NCI-H748 treated with DMSO at 0.1 percent for 48 hours (cell line): ENCODE data around the gene LYZL2.
"Not testable (repeated sequence)": the region's sequence is repeated elsewhere in the genome, so short reads cannot be mapped to it uniquely, and the experiment has no call there.

ENCODE experiments used
- DNase-seq: peaks from one replicate; lab custom pipeline; 2025; lab: John Stamatoyannopoulos, UW

The LYZL2 gene

GRCh38 chr10:30639946-30640786, 10.6 kb upstream of the LYZL2 start:
- peak; percentile 2 for DNase-seq

- DNase-seq = no peak
These were observed 8.4 kb upstream of the LYZL2 start for GRCh38 chr10:30637881-30638467.

GRCh38 chr10:30631188-30631587, 1.6 kb upstream of the LYZL2 start:
- no peak for DNase-seq

GRCh38 chr10:30630571-30630970, 1.0 kb upstream of the LYZL2 start:
- no peak for DNase-seq

DNA sequence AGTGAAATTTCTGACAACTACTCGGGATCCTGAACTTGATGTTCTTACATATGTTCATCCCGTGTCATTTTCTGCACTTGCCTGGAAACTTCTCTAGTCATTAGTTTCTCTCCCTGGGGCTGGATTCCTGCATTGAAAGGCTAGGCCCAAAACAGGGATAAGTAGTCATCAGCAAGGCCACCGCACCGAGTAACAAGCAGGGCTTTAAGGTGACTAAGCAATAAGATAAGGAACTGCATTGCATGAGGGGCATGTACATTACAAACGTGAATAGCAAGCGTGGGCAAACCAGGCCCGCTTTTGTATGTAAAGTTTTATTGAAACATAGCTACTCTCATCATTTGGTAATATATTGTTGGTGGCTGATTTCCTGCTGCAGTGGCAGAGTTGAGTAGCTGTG, 977 bp downstream of the LYZL2 start:
- not testable (repeated sequence) for DNase-seq

- not testable (repeated sequence) for DNase-seq
These were observed 2.7 kb downstream of the LYZL2 start for GRCh38 chr10:30626837-30627236.

GRCh38 chr10:30626196-30626595, 3.4 kb downstream of the LYZL2 start:
- DNase-seq = not testable (repeated sequence)

DNA sequence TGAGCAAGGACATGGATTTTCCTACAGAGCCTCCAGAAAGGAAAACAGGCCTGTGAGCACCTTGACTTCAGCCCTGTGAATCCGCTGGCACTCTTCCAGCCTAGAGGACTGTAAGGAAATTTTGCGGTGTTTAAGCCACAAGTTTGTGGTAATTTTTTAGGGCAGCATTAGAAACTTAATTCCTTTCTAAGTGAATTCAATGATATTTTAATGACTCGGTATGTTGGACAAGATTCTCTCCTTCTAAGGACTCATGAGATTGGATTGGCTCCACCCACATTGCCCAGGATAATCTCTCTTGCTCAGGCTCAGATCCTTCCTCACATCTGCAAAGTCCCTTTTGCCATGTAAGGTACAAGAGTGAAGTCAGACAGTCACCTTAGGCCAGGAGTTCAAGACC, 4.5 kb downstream of the LYZL2 start:
- DNase-seq = no peak

DNA sequence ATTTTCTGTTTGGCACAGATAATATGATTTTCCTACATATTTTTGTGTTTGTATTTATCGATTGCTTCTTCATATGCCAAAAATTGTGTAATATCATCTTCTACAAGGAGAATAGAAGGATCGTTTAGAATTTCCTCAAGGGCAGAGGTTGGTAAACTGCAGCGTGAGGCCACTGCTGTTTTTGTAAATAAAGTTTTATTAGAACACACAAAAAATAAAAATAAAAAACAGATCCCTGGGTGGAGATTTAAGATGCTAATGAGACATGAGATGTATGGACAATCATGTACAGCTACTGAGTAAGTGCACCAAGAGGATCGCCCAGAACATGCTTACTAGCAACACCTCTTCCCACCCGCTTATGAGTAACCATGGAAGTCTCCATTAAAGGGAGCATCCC, 9.6 kb downstream of the LYZL2 start:
- DNase-seq = no peak

- no peak for DNase-seq
These were observed 12.5 kb downstream of the LYZL2 start for GRCh38 chr10:30617070-30617469.

GRCh38 chr10:30611041-30611440, 18.5 kb downstream of the LYZL2 start:
- DNase-seq = not testable (repeated sequence)

DNA sequence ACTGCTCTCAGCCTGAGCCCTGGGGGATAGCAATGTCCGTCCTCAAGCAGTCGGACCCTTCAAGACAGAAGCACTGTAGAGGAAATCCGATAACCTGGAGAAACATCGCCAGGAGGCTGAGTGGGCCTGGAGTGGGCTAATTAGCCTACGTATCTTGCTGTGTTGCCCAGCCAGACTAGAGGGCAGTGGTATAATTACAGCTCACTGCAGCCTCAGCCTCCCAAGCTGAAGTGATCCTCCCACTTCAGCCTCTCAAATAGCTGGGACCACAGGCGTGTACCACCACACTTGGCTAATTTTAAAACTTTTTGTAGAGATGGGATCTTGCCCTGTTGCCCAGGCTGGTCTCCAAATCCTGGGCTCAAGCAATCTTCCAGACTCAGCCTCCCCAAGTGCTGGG, 21.7 kb downstream of the LYZL2 start:
- no peak for DNase-seq

DNA sequence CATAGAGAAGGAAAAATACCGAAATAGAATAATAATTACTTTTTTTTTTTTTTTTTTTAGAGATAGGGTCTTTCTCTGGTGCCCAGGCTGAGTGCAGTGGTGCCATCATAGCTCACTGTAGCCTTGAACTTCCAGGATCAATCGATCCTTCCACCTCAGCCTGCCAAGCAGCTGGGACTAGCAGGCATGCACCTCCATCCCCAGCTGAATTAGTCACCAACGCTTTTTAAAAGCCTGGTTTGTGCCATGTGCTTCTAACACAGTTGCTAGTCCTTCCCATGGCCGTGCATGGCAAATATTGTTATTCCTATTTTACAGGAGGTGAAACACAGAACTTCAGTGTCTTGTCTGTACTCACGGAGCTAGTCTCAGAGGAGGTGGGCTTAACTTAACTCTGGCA, 23.2 kb downstream of the LYZL2 start:
- no peak for DNase-seq

- DNase-seq = peak; percentile 10
These were observed 24.0 kb downstream of the LYZL2 start for GRCh38 chr10:30605341-30606121.

- no peak for DNase-seq
These were observed 26.0 kb downstream of the LYZL2 start for GRCh38 chr10:30603589-30603988.

DNA sequence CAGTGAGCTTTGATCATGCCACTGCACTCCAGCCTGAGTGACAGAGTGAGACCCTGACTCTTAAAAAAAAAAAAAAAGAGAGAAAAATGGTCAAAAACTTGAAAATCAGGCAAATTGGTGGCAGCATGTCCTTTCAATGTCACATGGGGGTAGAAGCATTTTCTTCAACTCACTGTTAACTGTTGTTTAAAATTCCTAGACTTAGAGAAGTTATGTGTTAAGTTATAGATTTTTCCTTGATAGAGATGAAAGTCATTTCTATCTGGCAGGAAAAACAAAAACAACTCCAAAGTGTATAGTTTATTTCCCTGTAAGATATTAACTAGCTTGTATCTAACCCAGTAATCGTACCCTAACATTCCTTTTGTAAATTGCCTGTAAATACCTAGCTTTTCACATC, 26.8 kb downstream of the LYZL2 start:
- DNase-seq = no peak

DNA sequence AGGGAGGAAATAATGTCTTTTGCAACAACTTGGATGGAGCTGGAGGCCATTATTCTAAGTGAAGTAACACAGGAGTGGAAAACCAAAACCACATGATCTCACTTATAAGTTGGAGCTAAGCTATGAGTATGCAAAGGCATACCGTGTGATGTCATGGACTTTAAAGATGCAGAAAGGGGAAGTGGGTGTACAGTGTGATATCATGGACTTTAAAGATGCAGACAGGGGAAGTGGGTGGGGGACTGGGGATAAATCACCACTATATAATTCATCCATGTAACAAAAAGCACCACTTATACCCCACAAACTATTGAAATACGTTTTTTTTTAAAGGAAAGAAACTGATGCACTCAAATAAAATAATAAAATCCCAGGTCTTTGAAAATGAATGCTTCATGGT, 29.5 kb downstream of the LYZL2 start:
- DNase-seq = no peak

- DNase-seq = no peak
These were observed 31.3 kb downstream of the LYZL2 start for GRCh38 chr10:30598105-30598776.

- not testable (repeated sequence) for DNase-seq
These were observed 32.1 kb downstream of the LYZL2 start for GRCh38 chr10:30597433-30597824.

- not testable (repeated sequence) for DNase-seq
These were observed 32.8 kb downstream of the LYZL2 start for GRCh38 chr10:30596493-30597432.

- no peak for DNase-seq
These were observed 33.5 kb downstream of the LYZL2 start for GRCh38 chr10:30596013-30596412.
